Measurements from ENCODE around the gene PLK1.
"Not testable (repeated sequence)": the region's sequence is repeated elsewhere in the genome, so short reads cannot be mapped to it uniquely, and the experiment has no call there.

GRCh38 chr16:23631874-23632273 is 46.8 kb upstream of the PLK1 start:
- TF ChIP-seq EZH2 (IDR thresholded peaks at IDR 0.05; ENCODE audit: insufficient read depth, poor library complexity, severe bottlenecking); EZH2phosphoT487 (IDR thresholded peaks at IDR 0.05; ENCODE audit: insufficient read depth, low read depth): not testable (repeated sequence)

All from GM23248 (cell line).